Activated CD4-positive, alpha-beta T cell treated with anti-CD3 and anti-CD28 coated beads, Interleukin-2, amount 50 U/mL, for 1 hour (primary cell): Measurements from ENCODE around the gene SYNE2.
"Not testable (repeated sequence)": the region's sequence is repeated elsewhere in the genome, so short reads cannot be mapped to it uniquely, and the experiment has no call there.

Experiments
- DNase-seq: peaks from one replicate; pipeline ENCODE4 v3.0.0-alpha.2; 2020

The SYNE2 gene

DNA sequence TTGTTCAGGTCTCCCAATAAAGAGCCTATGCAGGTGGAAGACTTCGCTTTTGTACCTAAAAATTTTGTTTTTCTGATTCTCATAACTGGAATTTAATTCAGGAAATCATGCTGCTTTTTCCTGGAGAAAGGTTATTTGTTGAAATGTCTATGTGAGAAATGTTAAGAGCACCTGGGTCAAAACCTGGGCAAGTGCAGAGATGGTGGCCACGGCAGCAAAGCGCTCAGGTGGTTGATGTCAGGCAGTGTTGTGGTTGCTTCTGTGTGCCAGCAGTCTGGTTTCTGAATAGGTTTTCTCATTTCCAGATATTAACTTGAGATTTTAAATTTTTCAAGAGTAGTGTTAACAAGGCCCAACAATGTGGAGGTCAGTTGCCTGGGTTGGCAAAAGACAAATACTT lies 345.2 kb downstream of the SYNE2 start:
- no peak for DNase-seq

GRCh38 chr14:64198486-64198885 lies 345.7 kb downstream of the SYNE2 start:
- DNase-seq = no peak

- DNase-seq = no peak
Measured at GRCh38 chr14:64200170-64200569, 347.4 kb downstream of the SYNE2 start.

GRCh38 chr14:64201296-64201695 lies 348.5 kb downstream of the SYNE2 start:
- no peak for DNase-seq

DNA sequence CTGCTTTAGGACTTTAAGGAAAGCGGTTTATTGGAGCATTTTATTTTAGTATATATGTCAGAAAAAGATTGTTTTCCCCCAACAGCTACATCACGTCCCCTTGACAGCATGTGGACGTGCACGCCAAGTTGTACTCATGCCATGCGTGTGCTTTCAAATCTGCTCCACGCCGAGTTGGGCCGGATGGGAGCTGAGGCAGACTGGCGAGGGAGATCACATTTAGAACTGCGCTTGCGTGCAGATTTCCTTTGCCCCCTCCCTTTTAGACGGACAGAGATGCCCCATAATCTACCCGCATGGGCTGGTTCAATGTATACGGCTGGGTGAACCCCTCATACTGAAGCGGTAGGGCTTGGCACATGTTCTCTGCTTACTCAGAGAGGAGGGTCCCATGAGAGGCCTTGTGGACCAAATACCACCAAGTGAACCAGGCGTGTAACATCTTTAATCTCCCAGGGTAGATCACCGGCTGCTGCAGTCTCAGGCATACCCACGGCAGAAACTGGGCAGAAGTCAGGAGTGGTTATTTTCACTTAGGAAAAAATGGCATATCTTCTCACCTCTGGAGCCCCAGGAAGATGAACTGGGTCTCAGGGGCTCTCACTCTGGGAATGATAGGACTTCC lies 349.2 kb downstream of the SYNE2 start:
- DNase-seq = no peak

- DNase-seq = no peak
Measured at GRCh38 chr14:64202716-64203115, 349.9 kb downstream of the SYNE2 start.

DNA sequence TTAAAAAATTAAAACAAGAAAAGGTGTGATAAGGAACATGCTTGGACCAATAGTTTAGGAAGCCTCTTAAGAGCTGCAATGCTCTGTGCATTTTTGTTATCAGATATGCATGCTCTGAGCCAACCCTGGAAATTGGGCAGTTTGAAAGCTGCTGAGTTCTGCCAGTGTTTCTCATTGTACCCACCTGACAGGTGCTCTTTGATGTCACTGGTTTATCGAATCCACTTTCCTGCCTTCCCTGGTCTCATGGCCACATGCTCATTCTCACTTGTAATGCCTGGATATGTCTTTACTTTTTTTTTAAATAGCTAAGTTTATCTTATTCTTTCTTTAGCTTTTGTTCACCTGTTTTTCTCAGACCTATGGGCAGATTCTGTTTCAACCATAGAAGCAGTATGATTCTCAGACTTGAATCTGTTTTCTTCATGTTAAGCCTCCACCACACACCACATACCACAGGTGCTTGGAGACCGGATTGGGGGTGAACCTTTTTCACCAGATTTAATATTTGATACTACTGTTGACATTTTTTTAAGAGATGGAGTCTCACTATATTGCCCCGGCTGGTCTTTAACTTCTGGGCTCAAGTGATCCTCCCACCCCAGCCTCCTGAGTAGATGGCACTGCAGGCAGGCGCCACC lies 350.7 kb downstream of the SYNE2 start:
- no peak for DNase-seq

DNA sequence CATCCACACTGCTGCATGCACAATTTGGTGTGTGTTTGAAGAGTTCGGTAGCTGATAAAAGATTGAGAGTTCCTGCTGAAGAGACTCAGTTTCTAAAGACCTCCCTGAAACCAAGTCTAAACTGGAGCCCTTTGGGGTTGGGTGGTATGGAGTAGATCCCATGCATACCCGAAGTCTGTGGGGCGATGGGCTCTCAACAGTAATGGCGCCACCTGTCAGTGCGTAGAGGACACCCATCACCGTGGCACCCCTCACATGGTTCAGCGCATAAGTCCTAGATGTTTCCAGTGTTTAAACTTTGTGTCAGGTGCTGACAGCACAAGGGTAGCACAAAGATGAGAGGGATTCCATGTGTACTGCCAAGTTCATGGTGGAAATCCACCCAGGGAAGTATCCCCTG lies 355.5 kb downstream of the SYNE2 start:
- no peak for DNase-seq

GRCh38 chr14:64208981-64209380 lies 356.2 kb downstream of the SYNE2 start:
- no peak for DNase-seq

DNA sequence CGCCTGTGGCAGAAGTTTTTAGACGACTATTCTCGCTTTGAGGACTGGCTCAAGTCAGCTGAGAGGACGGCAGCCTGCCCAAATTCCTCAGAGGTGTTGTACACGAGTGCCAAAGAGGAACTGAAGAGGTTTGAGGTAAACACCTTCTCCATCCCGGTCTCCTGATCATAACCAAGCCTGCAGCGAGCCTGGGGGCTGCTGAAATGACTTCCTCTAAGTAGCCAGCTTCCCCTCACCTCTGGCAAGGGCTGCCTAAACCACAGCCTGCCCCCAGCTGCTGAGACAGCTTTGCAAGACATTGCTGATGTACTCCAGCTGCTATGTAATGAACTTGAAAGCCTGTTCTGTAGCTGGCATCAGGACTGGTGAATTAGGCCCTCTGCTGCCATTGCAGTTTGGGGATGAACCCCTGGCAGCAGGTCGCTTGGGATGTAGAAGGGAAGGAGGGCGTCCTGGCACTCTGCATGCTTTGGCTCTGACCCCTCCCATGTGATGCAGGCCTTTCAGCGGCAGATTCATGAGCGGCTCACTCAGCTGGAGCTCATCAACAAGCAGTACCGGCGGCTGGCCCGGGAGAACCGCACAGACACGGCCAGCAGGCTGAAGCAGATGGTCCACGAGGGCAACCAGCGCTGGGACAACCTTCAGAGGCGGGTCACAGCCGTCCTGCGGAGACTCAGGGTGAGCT lies 356.8 kb downstream of the SYNE2 start:
- DNase-seq = no peak

GRCh38 chr14:64210216-64210615 lies 357.4 kb downstream of the SYNE2 start:
- no peak for DNase-seq

- DNase-seq = not testable (repeated sequence)
Measured at GRCh38 chr14:64210912-64211311, 358.1 kb downstream of the SYNE2 start.

- DNase-seq = no peak
Measured at GRCh38 chr14:64212666-64213065, 359.9 kb downstream of the SYNE2 start.

- no peak for DNase-seq
Measured at GRCh38 chr14:64213086-64213485, 360.3 kb downstream of the SYNE2 start.

DNA sequence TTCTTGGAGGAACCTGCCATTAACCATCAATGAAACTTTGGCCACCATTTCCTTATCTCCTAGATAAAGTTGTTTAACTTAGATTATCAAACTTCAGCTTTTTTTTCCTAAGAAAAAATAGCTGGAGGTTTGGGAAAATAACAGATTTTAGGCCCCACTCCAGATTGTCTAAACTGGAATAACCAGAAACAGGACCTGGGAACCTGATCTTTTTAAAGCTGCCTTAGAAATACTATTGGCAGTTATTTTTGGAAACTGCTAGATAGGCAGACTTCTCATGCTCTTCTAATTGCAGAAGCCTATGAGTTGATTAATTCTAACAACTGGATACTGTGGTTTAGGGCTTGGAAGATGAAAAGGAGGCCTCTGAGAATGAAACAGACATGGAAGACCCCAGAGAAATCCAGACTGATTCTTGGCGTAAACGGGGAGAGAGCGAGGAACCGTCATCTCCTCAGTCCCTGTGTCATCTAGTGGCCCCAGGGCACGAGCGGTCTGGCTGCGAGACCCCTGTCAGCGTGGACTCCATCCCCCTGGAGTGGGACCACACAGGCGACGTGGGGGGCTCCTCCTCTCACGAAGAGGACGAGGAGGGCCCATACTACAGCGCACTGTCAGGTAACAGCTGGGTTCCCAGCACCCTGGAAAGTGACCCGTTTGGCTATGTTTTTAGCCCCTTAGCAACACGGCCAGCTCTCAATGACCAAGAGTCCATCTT lies 361.2 kb downstream of the SYNE2 start:
- DNase-seq = no peak

GRCh38 chr14:64215274-64215673 lies 362.5 kb downstream of the SYNE2 start:
- no peak for DNase-seq

DNA sequence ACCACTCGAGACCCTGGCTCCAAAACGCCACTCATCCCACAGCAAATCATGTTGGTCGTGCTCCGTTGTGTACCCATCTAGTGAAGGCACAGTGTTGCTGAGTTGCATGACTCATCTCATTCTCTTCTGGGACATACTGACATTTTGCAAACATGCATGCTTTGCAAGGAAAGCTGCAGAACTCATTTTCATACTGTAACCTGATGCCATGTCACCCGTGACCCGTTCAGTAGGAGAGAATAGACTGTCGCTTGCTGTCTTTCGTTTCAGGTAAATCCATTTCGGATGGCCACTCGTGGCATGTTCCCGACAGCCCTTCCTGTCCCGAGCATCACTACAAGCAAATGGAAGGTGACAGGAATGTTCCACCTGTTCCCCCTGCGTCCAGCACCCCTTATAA lies 363.2 kb downstream of the SYNE2 start:
- no peak for DNase-seq

DNA sequence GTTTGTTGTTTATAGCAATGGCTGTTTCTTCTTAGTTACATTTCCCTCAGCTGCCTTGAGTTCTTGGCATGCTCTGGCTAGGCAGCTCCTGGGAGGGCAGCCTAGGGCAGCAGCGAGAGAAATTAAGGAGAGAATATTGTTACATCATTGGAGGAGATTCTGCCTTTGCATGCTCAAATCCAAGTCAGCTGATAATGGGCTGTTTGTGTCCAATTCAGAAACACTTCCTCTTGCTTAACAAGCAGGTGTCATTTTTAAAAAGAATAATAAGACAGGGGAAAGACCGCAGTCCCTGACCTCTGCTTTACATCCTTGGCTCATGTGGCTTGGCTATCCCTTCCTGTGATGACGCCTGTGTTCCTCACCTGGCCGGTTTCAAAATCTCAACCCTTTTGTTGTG lies 364.5 kb downstream of the SYNE2 start:
- DNase-seq = no peak

- no peak for DNase-seq
Measured at GRCh38 chr14:64217834-64218233, 365.0 kb downstream of the SYNE2 start.

GRCh38 chr14:64218344-64219240 lies 365.8 kb downstream of the SYNE2 start:
- DNase-seq = no peak

DNA sequence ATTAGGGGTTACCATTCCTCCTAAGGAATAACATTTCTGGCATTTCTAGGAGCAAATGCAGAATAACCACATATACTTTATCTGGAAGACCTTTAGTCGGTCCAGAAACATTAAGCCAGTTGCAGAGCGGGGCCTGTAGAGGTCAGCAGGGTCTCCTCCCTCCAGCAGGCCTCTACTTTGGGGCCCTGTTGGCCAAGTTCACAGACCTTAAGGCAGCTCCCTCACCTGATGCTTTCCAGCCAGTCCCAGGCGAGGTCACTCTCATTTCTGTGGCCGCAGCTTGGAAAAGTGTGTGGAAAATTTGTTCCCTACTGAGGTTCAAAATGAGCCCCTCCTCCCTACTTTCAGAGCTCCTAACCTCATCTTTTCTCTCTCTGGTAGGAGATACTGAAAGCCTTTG lies 367.3 kb downstream of the SYNE2 start:
- no peak for DNase-seq

DNA sequence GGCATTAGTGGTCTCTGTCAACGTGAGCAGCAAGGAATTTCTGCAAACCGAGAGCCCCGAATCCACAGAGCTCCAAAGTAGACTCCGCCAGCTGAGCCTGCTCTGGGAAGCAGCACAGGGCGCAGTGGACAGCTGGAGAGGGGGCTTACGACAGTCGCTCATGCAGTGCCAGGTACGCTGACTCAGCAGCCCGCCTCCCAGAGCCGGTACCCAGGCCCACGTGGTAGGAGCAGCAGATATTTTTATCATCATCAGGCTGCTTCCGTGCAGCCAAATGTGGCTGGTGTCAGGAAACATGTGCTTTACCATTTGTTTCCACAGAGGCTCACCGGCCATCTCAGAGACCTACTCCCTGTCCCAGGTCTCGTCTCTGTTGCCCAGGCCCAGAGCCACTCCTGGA lies 367.7 kb downstream of the SYNE2 start:
- no peak for DNase-seq
